Stimulated activated CD8-positive, alpha-beta memory T cell treated with anti-CD3 and anti-CD28 coated beads, Interleukin-2, amount 100 ng/mL, for 48 hours (primary cell): Measurements from ENCODE around the gene LCP1.
"Not testable (repeated sequence)": the region's sequence is repeated elsewhere in the genome, so short reads cannot be mapped to it uniquely, and the experiment has no call there.

ENCODE experiments used
- DNase-seq, 2 donors: peaks; one replicate each; pipeline ENCODE4 v3.0.0-alpha.2; 2020; ENCODE audit warnings: low read depth in 2 of 2

The LCP1 gene

GRCh38 chr13:46181377-46181839 lies 569 bp downstream of the LCP1 start:
- no peak for DNase-seq

GRCh38 chr13:46179969-46180763 lies 1.8 kb downstream of the LCP1 start:
- DNase-seq, result no peak

GRCh38 chr13:46179491-46179908 lies 2.5 kb downstream of the LCP1 start:
- DNase-seq, result peak; percentile 62 to 69

DNA sequence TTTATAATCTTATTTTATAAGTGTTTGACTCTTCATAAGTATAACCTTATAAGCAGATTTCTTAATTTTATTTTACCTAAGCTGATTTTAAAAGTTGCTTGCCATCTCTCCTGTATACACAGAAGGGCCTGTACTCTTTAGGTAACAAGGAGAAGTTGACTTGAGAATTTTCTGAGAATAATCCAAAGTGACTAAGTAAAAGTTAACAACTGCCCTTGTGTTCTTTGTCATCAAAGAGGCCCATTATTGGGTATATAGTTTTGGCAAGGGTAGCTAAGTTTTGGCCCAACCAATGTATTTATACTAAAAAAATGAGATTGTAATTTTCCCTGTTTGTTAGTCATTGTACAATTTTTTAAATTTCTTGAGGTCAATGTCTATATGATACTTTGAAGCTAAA lies 3.2 kb downstream of the LCP1 start:
- DNase-seq, result no peak

- no peak for DNase-seq
Observed at GRCh38 chr13:46178143-46178542, 3.8 kb downstream of the LCP1 start.

DNA sequence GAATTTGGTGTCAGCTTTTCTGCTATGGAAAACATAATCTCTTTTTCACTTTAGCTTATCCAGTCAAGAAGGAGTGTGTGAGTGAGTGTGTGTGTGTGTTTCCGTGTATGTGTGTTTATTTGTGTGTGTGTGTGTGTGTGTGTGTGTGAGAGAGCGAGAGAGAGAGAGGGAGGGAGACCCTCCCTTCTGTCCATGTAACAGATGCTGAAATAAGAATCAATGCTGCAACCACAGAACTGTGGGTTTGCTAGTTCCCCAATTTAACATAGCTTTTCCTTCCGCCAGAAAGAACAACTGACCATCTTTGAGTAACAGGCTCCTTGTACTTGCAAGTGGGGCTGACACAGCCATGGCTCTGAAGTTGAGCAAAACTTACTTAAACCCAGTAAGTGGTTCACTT lies 5.2 kb downstream of the LCP1 start:
- no peak for DNase-seq

DNA sequence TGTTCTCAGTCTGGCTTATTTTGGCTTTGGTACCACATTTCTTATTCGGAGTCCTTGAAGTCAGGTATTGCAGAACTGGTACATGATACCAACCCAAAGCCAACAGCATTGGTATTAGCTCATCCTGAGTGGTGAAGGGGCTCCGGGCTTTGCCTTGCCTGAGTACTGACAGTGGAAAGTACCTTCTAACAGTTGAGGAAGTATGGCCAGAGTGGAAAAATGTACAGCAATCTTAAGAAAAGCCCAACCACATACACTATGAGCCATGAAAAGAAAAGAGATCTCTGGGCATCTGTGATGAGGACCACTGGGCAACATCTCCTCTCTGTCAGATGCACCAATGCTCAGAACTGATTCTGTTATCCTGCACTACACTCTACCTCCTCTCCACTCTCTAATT lies 8.3 kb downstream of the LCP1 start:
- DNase-seq, result no peak

DNA sequence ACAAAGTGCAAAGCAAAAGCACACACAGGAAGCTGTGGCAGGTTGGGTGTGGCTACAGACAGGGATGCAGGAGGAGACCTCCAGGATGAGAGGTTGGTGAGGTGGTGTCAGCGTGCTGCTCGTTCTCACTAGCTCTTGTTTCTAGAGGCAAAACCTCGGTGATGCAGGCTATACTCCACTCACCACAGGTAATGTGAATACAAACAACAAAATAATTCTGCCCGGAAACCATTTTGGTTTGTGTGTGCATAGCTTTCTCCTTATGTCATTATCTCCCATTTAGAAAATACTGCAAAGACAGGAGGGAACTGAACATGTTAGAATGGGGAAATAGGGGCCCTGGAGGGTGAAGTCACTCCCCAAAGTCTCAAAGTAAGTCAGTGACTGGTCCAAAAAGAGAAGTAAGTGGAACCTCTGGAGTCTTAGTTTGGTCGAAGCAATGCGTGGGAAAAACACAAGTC lies 9.4 kb downstream of the LCP1 start:
- no peak for DNase-seq

GRCh38 chr13:46171739-46172138 lies 10.2 kb downstream of the LCP1 start:
- DNase-seq, result no peak

DNA sequence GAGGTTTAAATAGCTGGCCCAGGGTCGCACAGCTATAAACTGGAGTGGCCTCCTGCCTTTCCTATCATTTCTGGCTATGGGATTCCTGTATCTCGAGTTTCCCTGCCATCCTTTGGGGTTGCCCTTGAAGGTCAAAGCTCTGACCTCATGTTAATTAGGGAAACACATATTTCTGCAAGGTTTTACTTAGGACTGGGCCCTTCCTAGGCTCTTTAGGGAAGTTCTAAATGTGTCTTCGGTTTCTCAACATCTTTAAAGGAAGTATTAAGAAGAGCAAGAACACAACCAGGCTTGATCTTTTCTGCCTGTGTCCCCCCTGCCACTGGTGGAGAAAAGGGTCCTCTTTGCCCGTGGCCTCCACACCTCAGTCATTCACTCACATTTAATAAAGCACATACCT lies 10.8 kb downstream of the LCP1 start:
- DNase-seq, result no peak

DNA sequence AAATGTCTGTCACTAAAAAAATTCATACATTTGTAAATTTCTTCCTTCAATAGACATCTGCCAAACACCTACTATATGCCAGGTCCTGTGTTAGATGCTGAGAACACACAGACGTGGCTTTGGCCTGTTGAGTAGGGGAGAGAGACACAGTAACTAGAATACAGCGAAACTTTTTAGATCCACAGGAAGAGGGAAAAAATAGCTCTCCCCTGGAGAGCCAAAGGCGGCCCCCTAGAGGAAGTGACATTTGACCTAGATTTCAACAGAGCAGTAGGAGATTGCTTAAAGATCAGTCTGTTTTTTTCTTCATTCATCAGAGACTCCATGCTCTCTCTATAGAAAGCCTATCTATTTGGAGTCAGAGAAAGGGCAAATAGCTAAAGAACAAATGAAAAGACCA lies 11.3 kb downstream of the LCP1 start:
- no peak for DNase-seq

DNA sequence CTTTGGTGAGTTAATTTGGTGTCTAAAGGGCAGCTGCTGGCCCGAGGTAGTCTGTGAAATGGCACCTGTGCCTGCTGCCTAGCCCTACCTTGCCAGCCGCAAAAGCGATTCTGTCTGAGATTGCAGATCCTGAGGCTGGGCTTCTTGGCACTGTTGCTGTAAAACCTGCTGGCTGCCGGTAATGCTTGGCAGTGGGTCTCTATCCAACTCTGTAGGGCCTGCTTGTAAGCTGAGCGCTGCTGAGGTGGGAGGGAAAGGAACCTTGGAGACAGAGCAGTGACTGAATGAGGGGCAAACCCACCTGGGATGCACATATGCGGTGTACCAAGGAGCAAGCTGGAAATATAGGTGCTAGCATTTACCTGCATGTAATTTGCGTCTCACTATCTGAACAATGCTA lies 11.7 kb downstream of the LCP1 start:
- no peak for DNase-seq

DNA sequence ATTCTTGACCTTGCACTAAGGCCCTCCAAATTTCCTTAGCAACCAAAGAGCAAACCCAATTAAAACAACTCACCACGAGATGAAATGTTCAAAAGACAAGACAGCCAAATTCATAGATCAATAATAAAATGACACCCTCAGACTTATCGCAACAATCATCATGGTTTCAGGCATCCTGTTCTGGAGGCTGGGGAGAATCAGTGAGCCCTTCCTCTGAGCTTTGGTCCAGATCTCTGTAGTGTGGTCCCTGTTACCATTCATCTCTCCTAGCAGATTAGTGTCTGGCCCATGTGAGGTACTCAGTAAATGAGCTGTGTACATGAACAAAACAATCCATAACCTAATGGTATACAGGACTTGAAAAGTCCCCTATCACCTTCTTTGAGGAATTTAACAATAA lies 12.2 kb downstream of the LCP1 start:
- no peak for DNase-seq

DNA sequence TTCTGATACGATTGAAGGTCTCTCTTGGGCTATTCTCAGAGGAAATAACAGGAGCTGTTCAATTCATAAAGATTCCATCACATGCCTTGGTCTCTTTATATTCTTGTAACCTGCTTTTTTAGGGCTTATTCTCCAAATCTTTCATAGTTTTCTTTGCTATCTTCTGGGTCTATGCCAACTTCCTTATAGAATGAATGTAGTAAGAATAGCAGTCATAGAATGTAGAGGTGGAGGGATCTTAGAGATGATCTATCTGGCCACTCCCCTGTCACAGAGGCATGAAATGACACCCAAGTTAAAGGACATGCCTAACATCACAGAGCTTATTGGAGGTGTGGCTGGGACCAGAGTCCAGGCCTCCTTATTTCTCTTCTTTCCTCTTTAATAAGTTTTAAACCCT lies 13.2 kb downstream of the LCP1 start:
- no peak for DNase-seq

- DNase-seq, result no peak
Observed at GRCh38 chr13:46168341-46168740, 13.6 kb downstream of the LCP1 start.

DNA sequence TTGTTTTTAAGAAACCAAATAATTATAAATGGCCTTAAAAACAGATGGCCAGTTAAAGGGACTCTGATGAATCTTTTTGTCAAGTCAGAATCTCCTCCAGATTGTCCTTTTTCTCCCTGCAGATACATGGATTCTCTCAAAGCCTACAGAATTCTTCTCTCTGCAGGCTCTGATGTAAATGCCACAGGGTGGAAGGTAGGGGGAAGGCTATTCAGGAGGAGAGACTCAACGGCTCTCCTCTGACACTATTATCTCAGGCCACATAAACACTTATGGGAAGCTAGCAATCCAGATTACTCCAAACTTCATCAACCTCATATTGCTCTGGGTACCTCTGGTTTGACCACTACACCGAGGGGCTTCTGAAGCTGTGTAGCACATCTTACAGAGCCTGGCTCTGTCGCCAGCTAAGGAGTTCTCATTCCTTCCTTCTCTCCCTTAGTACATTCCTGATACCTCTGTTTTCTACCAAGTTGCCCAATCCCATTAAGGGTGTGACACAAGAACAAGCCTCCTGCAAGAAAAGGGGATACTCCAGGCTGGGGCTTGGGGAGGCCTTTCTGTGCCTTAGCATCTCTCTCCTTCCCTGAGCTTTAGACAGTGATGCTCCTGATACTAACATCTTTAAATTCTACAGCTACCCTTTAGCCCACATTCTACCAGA lies 14.9 kb downstream of the LCP1 start:
- DNase-seq, result no peak

GRCh38 chr13:46166224-46166584 lies 15.8 kb downstream of the LCP1 start:
- no peak for DNase-seq

DNA sequence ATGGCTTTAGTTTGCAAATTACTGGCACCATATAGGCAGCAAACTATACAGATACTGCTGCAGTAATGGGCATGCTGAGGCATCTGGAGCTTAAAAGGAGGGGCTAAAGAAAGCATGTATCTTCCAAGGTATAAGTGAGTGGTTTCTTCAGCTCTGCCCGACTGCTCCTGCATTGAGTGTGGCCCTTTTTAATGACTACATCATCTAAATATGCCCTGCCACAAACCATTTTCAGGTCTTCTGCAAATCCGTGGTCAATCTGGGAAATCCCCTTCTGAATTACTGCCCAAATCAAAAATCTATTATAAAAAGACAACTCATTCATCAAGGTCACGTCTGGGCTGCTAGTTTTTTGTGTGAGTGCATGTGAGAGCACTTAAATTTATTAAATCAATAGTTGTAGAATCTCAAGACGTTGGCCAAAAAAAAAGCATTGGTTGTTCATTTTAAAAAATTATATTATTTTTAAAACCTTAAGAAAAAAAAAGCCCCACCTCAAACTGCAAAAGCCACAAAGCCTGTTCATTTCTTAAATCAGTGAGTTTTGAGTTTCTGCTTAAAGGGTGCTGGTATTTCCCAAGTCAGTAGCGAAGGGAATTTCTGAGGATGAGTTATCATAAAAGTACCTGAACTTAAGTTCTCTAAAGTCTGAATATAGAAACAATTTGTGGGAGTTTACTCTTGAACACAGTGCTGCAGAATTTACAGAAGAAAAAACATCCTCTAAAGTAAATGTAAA lies 16.3 kb downstream of the LCP1 start:
- DNase-seq, result no peak

DNA sequence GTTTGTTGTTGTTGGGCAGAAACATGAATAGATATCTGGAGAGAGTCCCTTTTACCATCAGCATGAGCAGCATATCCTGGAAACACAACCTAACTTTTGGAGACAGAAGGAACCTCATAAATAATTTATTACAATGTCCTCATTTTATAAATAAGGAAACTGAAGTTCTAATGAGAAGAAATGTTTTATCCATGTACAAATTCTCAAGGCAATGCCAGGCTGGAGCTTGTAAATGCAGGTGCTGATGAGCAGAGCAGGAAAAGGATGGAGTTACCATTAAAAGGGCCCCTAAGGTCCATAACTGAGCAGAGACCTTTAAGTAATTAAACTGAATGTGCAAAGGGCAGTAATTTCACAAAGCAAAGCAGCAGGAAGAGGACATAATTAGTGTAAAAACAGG lies 17.3 kb downstream of the LCP1 start:
- DNase-seq, result no peak

GRCh38 chr13:46162741-46163140 lies 19.2 kb downstream of the LCP1 start:
- DNase-seq, result not testable (repeated sequence)

DNA sequence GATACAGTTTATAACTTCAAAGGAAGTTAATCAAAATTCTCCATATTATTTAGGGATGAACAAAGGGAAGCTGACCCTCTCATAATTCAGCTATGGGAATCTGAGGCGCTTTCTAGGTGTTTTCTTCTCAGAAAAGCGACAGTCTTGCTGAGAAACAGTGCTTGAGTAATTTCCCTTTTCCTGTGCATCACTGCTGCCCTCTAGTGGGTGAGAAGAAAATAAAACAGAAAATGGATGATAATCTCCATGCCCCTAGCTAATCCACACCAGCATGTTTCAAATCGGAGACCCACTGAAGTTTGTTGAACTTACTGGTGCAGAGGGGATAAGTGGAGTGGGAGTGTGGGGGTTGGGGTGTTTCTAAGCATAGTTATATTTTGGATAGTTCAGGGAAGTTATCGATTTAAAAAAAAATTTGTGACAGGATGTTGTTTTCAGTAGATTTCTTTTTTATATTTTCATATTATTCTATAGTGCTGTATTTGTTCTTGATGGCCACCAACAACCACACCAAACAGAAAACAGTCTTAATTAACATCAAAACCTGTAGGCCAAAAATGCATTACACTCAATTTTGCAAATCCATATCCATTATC lies 21.4 kb downstream of the LCP1 start:
- DNase-seq, result no peak

DNA sequence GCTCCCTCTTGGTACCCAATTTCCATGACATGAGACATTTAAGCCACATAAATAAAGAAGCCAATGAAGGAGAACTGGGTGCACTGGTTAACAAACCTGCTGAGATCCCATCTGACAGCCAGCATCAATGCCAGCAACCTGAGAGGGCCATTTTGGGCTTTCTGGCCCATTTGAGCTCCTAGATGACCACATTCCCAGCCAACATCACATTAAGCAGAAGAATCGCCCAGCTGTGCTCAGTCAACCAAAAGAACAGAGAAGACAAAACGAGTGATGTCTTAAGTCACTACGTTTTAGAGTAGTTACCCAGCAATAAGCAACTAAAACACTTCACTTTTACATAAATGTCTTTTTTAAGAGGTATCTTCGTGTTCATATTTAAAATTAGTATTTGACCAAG lies 21.9 kb downstream of the LCP1 start:
- no peak for DNase-seq
